HG02798 (cell line): ENCODE results near the gene MFNG.

Experiments used
- ATAC-seq: cut with Tn5 transposase; IDR thresholded peaks from one replicate; pipeline ENCODE4 v1.9.1; 2021; ENCODE audit warnings: mild to moderate bottlenecking; ENCODE audit not compliant: unreplicated experiment, poor library complexity

MFNG gene

DNA sequence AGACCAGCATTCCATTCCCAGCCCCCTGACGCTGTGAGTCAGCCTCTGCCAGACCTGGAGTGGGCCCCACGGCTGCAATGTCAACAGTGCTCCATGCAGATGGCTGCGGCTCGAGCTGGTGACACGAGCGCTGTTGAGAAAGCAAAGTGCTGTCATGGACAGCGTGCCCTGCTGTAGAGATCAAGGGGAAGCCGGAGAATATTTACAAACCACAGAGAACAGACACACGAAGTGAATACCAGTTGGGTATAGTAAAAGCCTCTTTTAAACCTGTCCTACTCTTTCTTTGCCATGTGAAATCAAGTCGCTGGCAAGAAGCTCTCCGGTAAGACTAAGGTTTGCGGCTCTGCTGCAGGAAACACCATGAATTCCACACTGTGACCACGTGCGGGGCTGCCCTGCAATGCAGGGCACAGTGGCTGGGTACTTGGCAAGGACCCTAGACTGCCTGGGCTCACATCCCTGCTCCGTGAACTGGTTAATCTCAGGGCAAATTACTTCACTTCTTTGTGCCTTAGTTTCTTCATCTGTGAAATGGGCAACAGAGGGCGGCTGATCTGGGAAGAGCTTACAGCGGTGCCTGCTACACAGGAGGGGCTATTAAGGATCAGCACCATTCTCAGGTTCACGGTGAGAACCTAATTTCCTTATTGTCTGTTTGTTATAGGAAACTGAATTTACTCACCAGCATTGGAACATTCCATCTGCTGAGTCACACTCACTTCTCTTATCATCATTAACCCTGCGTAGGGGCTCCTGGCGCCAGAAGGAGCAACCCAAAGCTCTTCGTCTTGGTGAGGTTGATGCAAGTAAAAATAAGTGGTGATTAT lies 31.1 kb downstream of the MFNG start:
- no peak for ATAC-seq

DNA sequence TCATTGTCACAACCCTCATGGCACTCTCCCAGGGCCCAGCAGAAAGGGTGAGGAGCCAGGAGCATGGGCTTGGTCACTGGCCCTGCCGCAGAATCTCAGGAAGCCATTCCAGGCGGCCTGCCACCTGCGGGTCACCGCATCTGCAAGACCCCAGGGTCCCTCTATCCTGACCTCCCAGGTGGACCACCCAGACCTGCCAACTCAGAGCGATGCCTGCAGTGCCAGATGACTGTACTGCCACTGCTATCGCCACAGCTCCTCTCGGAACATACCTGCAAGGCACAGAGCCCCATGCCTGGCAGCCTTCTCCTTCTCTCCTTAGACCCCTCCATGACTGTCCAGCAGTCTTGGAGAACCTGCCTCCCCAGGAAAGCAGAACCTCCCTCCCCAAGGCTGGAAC lies 32.5 kb downstream of the MFNG start:
- no peak for ATAC-seq

DNA sequence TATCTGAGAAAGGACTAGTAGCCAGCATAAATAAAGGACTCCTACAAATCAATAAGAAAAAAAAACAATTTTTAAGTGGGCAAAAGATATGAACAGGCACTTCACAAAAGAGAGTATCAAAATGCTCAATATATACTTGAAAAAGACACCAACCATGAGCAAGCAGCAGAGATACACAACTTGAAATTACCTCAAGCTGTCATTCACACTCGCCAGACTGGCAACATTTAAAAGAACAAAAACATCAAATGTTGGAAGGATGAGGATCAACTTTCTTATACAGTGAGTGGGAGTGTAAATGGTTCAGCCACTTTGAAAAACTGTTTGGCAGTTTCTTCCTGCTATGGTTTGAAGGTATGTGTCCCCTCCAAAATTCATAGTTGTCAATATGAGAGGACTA lies 35.0 kb downstream of the MFNG start:
- ATAC-seq: no peak

DNA sequence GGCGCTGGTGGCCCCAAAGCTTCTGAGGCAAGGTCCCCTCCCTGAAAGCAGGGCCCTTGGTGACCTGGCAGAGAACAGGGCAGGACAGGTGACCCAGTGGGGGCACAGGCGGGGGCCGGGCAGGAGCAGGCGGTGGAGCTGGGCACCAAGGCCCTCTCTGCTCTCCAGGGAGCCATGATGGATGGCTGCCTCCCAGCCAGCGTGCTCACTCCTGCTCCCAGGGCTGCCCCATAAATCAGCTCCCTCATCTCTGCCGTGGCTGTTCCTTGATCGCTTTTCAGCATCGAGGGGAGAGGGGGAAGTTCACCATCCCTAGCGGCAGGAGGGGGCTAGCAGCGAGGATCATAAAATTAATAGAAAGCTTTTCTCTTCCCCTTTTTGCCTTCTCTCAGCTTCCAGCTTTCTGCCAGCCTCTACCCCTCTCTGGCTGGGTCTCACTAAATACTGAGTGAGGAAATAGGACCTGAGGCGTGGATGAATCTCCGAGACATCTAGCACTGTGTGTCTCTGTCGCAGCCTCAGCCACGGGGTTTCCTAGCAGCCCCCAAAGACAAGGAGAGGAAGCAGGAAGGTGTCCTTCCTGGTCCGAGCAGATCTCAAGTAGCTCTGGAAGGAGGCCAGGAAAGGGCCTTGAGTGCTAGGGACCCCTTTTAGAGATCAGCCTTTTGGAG lies 36.7 kb downstream of the MFNG start:
- no peak for ATAC-seq

GRCh38 chr22:37448516-37449127 lies 37.6 kb downstream of the MFNG start:
- no peak for ATAC-seq

GRCh38 chr22:37445501-37445900 lies 40.7 kb downstream of the MFNG start:
- no peak for ATAC-seq

DNA sequence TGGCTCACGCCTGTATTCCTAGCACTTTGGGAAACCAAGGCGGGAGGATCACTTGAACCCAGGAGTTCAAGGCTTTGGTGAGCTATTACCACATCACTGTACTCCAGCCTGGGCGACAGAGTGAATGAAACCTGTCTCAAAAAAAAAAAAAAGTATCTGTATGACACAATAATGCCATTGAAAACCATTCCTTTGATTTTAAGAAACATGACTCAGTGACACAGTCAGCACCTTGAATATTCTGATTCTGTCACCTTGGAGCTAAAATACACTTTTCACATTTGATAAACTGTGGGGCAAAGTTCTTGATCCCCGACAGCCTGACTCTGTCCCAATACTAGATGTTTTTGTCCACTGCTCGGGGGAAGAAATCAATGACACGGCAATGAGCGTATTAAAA lies 42.2 kb downstream of the MFNG start:
- no peak for ATAC-seq

- ATAC-seq: no peak
Observed at GRCh38 chr22:37443086-37443485, 43.1 kb downstream of the MFNG start.

GRCh38 chr22:37442537-37442936 lies 43.6 kb downstream of the MFNG start:
- no peak for ATAC-seq

DNA sequence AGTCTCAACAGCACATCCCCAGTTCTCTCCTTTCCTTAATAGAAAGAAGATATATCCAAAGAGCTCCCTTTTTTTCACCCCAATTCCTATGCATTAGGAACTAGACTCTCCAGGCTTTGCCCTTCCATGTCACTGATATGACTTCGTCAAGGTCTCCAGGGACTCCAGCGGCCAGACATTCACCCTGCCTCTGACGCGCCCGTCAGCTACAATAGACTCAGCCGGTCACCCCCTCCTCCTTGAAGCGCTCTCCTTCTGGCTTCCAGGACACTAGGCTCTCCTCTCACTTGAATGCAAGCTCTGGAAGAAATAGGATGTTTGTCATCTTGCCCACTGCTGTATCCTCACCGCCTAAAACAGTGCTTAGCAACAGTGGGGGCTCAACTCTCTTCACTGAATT lies 44.0 kb downstream of the MFNG start:
- no peak for ATAC-seq

- no peak for ATAC-seq
Observed at GRCh38 chr22:37440875-37441274, 45.3 kb downstream of the MFNG start.

GRCh38 chr22:37439347-37439746 lies 46.8 kb downstream of the MFNG start:
- no peak for ATAC-seq

- no peak for ATAC-seq
Observed at GRCh38 chr22:37435970-37436603, 50.1 kb downstream of the MFNG start.

- no peak for ATAC-seq
Observed at GRCh38 chr22:37433786-37434185, 52.4 kb downstream of the MFNG start.

GRCh38 chr22:37432708-37433054 lies 53.5 kb downstream of the MFNG start:
- ATAC-seq: no peak

DNA sequence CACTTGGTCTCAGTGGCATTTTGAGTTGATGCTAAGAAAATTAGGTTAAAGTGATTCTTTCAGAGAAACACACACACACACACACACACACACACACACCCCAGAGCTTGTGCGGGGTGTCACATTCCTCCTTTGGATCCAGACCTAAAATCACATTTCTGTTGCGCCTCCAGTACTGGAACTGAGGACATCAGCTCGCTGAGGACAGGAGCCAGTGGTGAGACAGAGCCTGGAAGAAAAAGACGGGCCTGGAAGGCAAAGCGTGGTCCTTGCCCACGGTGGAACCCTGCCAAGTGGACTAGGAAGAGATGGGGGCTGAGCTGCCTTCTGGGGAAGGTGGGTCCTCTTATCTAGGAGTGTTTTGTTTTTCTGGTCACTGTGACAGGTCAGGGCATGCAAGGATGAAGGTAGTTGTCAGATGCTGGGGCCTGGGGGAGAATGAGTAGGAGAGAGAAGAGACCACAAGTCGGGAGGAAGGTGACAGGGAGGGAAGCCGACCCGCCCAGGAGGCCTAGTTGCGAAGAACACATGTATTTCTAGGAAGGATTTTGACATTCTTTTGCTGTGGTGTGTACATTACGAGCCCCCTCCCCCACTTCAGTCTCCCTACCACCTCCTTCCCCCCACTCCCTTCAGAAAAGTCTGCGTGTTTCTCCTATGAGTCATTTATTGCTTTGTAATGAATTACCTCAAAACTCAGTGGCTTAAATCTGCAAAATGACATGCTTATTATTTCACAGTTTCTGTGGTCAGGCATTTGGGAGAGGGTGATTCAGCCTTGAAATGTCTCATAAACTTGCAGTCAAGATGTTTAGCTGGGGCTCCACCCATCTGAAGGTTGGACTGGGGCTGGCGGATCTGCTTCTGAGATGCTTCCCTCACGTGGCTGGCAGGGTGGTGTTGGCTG lies 54.1 kb downstream of the MFNG start:
- ATAC-seq: no peak

- ATAC-seq: no peak
Observed at GRCh38 chr22:37431366-37431765, 54.8 kb downstream of the MFNG start.

DNA sequence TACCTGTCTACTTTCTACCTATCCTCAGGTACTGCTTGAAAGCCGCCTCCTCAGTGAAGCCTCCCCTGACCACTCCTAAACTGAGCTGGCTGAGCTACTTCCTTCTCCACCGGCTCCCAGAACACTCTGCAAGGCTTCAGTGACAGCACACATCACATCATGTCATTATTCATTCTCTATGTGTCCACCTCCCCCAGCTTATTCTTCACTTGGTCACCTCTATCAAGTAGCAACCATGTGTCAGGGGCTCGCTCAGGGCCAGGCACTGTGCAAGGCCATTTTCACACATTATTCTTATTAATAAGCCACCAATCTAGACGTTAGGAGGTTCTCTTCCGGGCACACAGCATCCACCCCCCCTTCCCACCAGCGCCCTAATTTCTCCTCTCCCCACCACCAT lies 55.2 kb downstream of the MFNG start:
- ATAC-seq: no peak

DNA sequence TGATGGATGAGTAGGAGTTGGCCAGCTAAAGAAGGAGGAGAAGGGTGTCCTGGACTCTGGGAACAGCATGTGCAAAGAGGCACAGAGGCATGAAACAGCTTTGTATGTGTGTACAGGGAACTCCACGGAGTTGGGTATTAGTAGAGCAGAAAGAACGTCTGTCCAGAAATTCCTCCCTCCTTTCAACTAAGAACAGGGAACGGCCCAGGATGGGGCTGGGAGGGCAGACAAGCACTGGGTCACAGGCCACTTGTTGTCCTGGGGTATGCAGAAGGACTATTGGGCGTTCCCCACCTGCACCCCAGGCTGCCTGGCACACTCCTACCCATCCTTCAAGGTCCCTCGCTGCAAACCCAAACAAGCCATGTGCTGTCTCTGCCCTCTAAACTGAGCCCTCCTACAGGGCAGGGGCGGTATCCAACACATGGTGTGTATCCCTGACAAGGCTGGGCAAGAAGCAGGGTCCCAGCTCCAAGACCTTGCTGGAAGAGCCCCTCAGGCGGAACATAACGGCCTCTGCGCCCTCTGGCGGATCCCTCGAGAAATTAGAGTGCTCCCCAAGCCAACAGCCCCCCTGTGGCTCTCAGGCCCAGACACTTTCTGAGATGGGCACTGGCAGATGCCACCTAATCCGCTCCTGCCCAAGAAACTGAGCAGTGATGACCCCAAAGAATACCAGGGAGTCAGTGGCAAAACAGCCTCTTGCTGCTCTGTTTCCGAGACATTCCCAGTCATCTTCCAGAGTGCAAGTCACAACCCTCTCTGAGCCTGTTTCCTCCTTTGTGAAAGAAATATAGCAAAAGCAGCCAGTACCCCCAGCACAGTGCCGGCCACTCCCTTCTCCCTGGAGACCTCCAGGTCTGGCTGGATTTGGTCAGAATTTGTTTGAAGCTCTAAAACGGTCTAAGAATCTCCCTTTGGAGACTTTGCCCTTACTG lies 57.3 kb downstream of the MFNG start:
- ATAC-seq: no peak
